Adipose tissue (tissue), 3 donors: ENCODE data around the gene HSPA2. TPM values are rescaled to one million over a fixed set of nuclear protein-coding genes. Genes with fewer than 3 reads are reported as not detected.

Experiments
- H3K27ac ChIP-seq: one replicate; pipeline ENCODE4 v1.5.1; 2013; ENCODE audit warnings: low read depth, low read length
- WGBS, 3 donors: extraction: QIAGEN DNeasy Blood & Tissue Kit; methylation state at CpG; one replicate each; pipeline ENCODE4 v1.1.7; 2013; 5-methylcytosine and 5-hydroxymethylcytosine counted together
- polyA plus RNA-seq, 3 donors: library from polyadenylated mRNA; stranded (reverse); fragments of 200-250 nt; gene quantifications; one replicate each; pipeline ENCODE4 v1.2.3, GENCODE V29; 2013
- donor health status: healthy with polysubstance abuse.
- donor health status: Bipolar disorder and iron deficiency.
- donor health status: healthy.

The HSPA2 gene
- polyA plus RNA-seq = 1 to 10 TPM; 2.9 to 7.3 (median 6.0) TPM

DNA sequence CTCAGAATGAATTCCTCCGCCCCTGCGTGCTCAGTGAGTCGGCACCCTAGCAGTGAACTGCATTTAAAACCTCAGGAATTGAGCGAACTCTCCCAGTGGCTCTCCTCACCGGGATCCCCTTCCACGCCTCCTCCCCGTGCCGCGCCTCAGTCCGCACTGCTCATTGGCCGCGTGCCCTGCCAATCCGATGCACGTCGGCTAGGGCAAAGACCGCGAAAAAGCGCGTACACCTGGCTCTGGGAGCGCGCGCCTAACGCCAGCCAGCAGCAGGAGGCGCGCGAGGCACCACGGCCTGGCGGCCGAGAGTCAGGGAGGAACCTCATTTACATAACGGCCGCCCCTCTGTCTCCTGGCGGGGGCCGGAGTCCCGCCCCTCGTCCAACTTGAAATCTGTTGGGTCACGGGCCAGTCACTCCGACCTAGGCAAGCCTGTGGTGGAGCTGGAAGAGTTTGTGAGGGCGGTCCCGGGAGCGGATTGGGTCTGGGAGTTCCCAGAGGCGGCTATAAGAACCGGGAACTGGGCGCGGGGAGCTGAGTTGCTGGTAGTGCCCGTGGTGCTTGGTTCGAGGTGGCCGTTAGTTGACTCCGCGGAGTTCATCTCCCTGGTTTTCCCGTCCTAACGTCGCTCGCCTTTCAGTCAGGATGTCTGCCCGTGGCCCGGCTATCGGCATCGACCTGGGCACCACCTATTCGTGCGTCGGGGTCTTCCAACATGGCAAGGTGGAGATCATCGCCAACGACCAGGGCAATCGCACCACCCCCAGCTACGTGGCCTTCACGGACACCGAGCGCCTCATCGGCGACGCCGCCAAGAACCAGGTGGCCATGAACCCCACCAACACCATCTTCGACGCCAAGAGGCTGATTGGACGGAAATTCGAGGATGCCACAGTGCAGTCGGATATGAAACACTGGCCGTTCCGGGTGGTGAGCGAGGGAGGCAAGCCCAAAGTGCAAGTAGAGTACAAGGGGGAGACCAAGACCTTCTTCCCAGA is at the start of gene HSPA2:
Gene HSPA2 (plus strand): TSS at position 534 of the 995 bp plus-strand sequence. CDS start 109 bp downstream, at position 643.
- 5 to 8% (median 8%) methylated on average over 79 of the region's 79 CpGs for WGBS, 3 donors
- no peak within 1 kb of the TSS for H3K27ac ChIP-seq

DNA sequence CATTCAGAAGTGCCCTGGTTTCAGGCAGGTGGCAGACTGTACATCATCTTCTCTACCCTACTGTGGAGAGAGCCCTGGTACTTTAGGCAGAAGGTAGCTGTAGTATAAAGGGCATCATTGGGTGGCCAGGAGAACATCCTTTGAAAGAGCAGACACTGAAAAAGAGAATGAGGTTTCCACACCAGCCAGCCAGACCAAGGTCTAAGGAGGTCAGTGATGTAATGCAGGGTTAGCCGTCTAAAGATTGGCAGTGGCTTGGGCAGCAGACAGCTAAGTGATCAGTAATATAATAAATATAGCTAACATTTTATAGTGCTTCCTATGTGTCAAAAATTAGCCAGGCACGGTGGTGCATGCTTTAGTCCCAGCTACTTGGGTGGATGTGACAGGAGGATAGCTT is 48.9 kb upstream of the HSPA2 start:
- 76 to 88% (median 81%) methylated on average over 2 of the region's 2 CpGs for WGBS, 3 donors
- H3K27ac ChIP-seq = no peak overlapping the region

GRCh38 chr14:64493455-64493854 is 47.1 kb upstream of the HSPA2 start:
- no peak overlapping the region for H3K27ac ChIP-seq
- 88 to 96% (median 92%) methylated on average over 3 of the region's 3 CpGs for WGBS, 3 donors

DNA sequence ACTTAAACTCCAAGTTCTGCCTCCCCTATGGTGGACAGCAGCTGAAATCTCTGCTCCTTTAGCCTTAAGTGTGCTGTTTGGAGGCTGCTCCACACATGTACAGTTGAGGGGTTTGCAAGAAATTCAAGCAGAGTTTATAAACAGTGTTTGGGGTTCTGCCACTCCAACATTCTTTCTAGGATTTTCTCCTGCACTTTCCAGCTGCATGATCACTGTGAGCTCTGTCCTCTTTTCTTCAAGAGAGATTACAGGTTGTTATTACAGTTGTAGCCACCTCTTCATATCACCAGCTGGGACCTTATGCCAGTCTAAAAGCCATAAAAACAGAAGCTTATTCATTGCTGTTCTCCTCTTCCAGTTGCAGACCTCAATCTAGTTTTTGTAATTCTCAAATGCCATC is 45.3 kb upstream of the HSPA2 start:
- H3K27ac ChIP-seq = no peak overlapping the region

GRCh38 chr14:64496764-64497163 is 43.8 kb upstream of the HSPA2 start:
- no peak overlapping the region for H3K27ac ChIP-seq

GRCh38 chr14:64500088-64500487 is 40.5 kb upstream of the HSPA2 start:
- 92 to 100% (median 95%) methylated on average over 1 of the region's 1 CpG for WGBS, 3 donors
- no peak overlapping the region for H3K27ac ChIP-seq

GRCh38 chr14:64501411-64502171 is 39.0 kb upstream of the HSPA2 start:
- WGBS, 3 donors = 24 to 36% (median 33%) methylated on average over 8 of the region's 8 CpGs
- peak overlapping the region; percentile 63 for H3K27ac ChIP-seq

- no peak overlapping the region for H3K27ac ChIP-seq
- 52 to 61% (median 58%) methylated on average over 6 of the region's 6 CpGs for WGBS, 3 donors
Measured at GRCh38 chr14:64502456-64502855, 38.1 kb upstream of the HSPA2 start.

- H3K27ac ChIP-seq = peak overlapping the region; percentile 92
- 0 to 1% (median 1%) methylated on average over 29 of the region's 29 CpGs for WGBS, 3 donors
Measured at GRCh38 chr14:64502887-64503433, 37.6 kb upstream of the HSPA2 start.

DNA sequence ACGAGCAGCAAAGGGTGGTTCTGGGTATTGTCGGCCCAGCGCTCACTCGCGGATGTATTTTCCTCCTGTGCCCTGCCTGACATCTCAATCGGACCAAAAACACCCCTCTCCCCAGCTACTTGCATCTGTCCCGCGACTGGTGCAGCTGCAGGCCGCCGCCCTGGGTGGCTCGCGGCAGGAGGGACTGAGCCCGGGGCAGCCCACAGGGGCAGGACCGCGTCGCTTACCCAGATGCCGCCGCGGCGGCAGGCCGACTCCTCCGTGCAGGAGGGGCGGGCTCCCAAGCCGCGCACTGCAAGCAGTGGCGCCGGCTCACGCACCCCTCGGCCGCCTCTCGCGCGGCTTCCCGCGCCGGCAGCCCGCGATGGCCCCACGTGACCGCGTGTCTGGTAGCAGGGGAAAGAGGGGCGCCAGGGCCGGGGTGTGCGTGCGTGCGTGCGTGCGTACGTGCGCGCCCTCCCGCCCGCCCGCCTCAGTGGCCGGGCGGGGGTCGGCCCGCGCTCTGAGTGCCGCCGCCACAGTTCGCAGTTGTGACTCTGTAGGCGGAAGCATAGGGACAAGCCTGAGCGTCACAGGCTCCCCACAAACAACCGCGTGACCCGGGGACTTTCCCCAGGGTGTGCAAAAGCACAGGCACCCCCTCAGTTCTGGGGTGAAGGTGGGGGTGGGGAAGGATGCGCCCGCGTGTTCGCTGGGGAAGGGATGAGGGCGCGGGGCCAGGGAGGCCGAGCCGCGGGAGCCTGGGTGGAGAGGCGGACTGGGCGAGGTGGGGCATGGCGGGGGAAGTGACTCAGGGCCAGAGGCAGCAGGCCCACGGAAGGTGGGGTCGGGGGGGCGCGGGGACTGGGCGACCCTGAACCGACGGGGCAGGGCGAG is 36.9 kb upstream of the HSPA2 start, which contains the start of gene ZBTB25:
Gene ZBTB25 (minus strand): TSS at position 405 of the 876 bp plus-strand sequence. CDS start 13,305 bp downstream, outside the sequence.
- 0 to 1% (median 0%) methylated on average over 68 to 87 of the region's 87 CpGs for WGBS, 3 donors
- H3K27ac ChIP-seq = peak within 1 kb of the TSS; percentile 97

- peak within 1 kb of the TSS; percentile 97 for H3K27ac ChIP-seq
- WGBS, 3 donors = 0% methylated on average over 57 to 63 of the region's 63 CpGs
Measured at GRCh38 chr14:64504310-64504896, 36.1 kb upstream of the HSPA2 start, which contains the start of gene ZBTB1. Gene ZBTB1, plus strand, starts transcription at chr14:64504770. Its CDS starts 16,735 bp downstream, at chr14:64521505.

DNA sequence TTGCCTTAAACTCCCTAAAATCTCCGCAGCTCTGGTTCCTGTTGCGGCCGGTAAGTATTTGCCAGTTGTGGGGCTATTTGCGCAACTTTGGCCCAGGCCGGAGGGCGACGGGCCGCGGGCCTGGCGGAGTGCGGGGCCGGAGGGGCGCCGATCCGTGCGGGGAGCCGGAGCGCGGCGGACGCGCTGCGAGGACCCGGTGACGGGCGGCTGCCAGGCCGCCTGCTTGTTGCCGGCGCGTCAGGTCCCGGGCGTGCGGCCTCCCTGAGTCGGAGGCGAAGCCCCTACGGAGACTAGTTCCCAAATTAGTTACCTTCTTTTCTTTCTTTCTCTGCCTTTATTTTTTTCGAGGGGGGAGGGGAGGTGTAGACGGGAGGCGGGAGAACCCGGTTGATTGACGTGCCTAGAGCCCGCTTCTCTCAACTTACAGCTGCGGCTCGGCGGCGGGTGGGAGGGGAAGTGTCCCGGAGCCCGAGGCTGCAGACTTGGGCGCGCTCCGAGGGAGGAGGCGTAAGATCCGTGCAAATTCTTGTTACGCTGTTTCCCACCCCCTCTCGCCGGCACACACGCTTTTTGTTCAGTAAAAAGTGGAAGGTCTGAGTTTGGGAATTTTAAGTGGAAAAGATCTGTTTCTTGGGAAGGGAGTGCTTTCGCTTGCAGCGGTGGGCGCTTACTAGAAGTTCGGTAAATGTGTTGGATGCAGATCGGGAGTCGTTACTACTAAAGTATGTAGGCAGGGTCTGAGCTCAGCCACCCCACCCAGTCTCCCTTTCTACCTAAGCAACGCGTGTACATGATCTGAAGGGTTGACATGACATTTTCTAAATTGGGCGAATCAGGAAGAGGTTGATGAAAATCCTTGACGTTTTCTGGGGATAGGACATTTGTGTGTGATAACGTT is 35.4 kb upstream of the HSPA2 start:
- peak overlapping the region; percentile 97 for H3K27ac ChIP-seq
- 0% methylated on average over 64 to 68 of the region's 68 CpGs for WGBS, 3 donors

- no peak overlapping the region for H3K27ac ChIP-seq
- WGBS, 3 donors = 17 to 37% (median 27%) methylated on average over 3 of the region's 3 CpGs
Measured at GRCh38 chr14:64506721-64507120, 33.8 kb upstream of the HSPA2 start.

DNA sequence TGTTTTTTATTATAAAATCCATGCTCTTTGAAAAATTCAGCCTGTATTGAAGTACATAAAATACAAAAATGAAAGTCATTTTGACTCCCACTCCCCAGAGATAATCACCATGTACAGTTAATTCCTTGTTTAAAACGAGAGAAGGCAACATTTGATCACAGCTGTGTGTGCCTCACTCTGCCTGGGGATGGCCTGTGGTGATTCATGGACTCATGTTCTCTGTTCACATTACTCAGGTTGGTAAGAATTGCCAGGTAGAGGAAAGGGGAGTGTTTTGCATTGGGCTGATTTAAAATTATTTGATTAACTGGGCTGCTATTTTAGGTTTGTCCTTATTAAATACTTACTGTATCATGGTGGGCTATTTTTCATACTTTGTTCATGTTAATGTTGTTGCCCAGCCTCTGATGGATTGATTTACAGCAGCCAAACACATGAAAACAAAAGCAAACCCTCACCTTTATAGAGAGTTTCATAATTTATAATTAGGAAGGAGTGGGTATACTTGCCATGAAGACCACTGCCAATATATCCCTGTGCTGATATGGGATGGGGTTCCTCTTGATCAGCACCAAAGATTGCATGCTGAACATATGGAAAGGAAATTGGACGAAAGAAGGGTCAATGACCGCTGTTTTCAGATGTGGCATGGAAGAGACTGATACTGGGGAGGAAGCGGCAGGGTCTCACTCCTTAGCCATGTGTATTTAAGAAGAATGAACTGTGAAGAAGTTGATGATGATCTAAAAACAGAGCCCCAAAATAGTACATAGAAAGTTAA is 33.0 kb upstream of the HSPA2 start:
- 71% methylated on average over 4 of the region's 4 CpGs for WGBS, 3 donors

GRCh38 chr14:64508215-64508776 is 32.2 kb upstream of the HSPA2 start:
- WGBS, 3 donors = 41 to 49% (median 49%) methylated on average over 1 of the region's 1 CpG
- no peak overlapping the region for H3K27ac ChIP-seq

More for the DNA sequence above, 33.0 kb upstream of the HSPA2 start:
- H3K27ac ChIP-seq = no peak overlapping the region

DNA sequence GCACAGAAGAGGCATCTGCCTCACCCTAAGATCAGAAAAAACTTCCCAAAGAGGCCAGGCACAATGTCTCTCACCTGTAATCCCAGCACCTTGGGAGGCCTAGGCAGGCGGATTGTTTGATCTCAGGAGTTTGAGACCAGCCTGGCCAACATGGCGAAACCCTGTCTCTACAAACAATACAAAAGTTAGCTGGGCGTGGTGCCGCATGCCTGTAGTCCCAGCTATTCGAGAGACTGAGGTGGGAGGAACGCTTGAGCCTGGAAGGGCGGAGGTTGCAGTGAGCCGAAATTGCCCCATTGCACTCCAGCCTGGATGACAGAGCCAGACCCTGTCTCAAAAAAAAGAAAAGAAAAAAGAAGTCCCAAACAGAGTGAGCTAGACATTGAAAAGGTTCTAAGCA is 31.5 kb upstream of the HSPA2 start:
- 89 to 92% (median 90%) methylated on average over 8 of the region's 8 CpGs for WGBS, 3 donors
- no peak overlapping the region for H3K27ac ChIP-seq
